ENCODE data around the gene ARHGEF7. TPM values are rescaled to one million over a fixed set of nuclear protein-coding genes. Genes with fewer than 3 reads are reported as not detected.

ARHGEF7 gene
- total RNA-seq, 2 experiments from 2014 or later: 53.1 to 53.4 TPM

- Mint-ChIP-seq H3K36me3 (peaks cover 6% of the 10 kb centered on the region), H3K27me3 (no peaks in the 10 kb centered on the region), H3K4me3 (no peak overlapping the region), H3K27ac (no peak overlapping the region), H3K9me3 (no peaks in the 10 kb centered on the region), H3K4me1 (ENCODE audit: low read depth) (peaks cover 6% of the 10 kb centered on the region)
- ChIA-PET CTCF (no interaction called here), POLR2A (no interaction called here)
- no peak for DNase-seq
- intact Hi-C loops (cut with micrococcal nuclease): no loop called here
Measured at GRCh38 chr13:111327730-111328573, 212.8 kb downstream of the ARHGEF7 start.

- intact Hi-C loops (cut with micrococcal nuclease): no loop called here
- peaks cover 6% of the 10 kb centered on the region for H3K36me3 Mint-ChIP-seq
- peaks cover 3% of the 10 kb centered on the region for H3K4me1 Mint-ChIP-seq (ENCODE audit: low read depth)
- no peak for DNase-seq
- CTCF ChIA-PET: no interaction called here
- no peaks in the 10 kb centered on the region for H3K27me3 Mint-ChIP-seq
- H3K9me3 Mint-ChIP-seq: no peaks in the 10 kb centered on the region
- POLR2A ChIA-PET: no interaction called here
- no peak overlapping the region for H3K4me3 Mint-ChIP-seq
- no peak overlapping the region for H3K27ac Mint-ChIP-seq
Measured at GRCh38 chr13:111328574-111329410, 213.7 kb downstream of the ARHGEF7 start.

GRCh38 chr13:111329641-111330040 is 214.5 kb downstream of the ARHGEF7 start:
- Mint-ChIP-seq H3K4me3 (no peak overlapping the region), H3K27ac (no peak overlapping the region), H3K27me3 (no peaks in the 10 kb centered on the region), H3K9me3 (no peaks in the 10 kb centered on the region), H3K4me1 (ENCODE audit: low read depth) (no peaks in the 10 kb centered on the region), H3K36me3 (peaks cover 6% of the 10 kb centered on the region)
- ChIA-PET POLR2A (no interaction called here), CTCF (no interaction called here)
- intact Hi-C loops (cut with micrococcal nuclease): no loop called here
- DNase-seq: no peak

- no peak for DNase-seq
- Mint-ChIP-seq H3K9me3 (no peaks in the 10 kb centered on the region), H3K36me3 (peaks cover 6% of the 10 kb centered on the region)
Measured at GRCh38 chr13:111330066-111330610, 215.0 kb downstream of the ARHGEF7 start.

GRCh38 chr13:111335298-111335697 is 220.2 kb downstream of the ARHGEF7 start:
- no peaks in the 10 kb centered on the region for H3K9me3 Mint-ChIP-seq
- DNase-seq: no peak
- H3K4me3 Mint-ChIP-seq: no peak overlapping the region
- no peak overlapping the region for H3K27ac Mint-ChIP-seq
- POLR2A ChIA-PET: no interaction called here
- CTCF ChIA-PET: no interaction called here
- H3K4me1 Mint-ChIP-seq (ENCODE audit: low read depth): no peaks in the 10 kb centered on the region
- H3K27me3 Mint-ChIP-seq: no peaks in the 10 kb centered on the region
- peaks cover 11% of the 10 kb centered on the region for H3K36me3 Mint-ChIP-seq
- intact Hi-C loops (cut with micrococcal nuclease): no loop called here

More at GRCh38 chr13:111330066-111330610, 215.0 kb downstream of the ARHGEF7 start:
- intact Hi-C loops (cut with micrococcal nuclease): no loop called here
- Mint-ChIP-seq H3K27ac (no peak overlapping the region), H3K27me3 (no peaks in the 10 kb centered on the region), H3K4me1 (ENCODE audit: low read depth) (no peaks in the 10 kb centered on the region), H3K4me3 (no peak overlapping the region)
- POLR2A ChIA-PET: no interaction called here
- CTCF ChIA-PET: no interaction called here

GRCh38 chr13:111336666-111337065 is 221.6 kb downstream of the ARHGEF7 start:
- ChIA-PET POLR2A (no interaction called here), CTCF (no interaction called here)
- Mint-ChIP-seq H3K27ac (no peak overlapping the region), H3K4me3 (no peak overlapping the region), H3K4me1 (ENCODE audit: low read depth) (no peaks in the 10 kb centered on the region), H3K27me3 (no peaks in the 10 kb centered on the region), H3K9me3 (no peaks in the 10 kb centered on the region), H3K36me3 (peaks cover 11% of the 10 kb centered on the region)
- no peak for DNase-seq
- intact Hi-C loops (cut with micrococcal nuclease): no loop called here

- Mint-ChIP-seq H3K4me3 (no peak overlapping the region), H3K4me1 (ENCODE audit: low read depth) (no peaks in the 10 kb centered on the region), H3K27ac (no peak overlapping the region), H3K36me3 (peaks cover 7% of the 10 kb centered on the region), H3K27me3 (no peaks in the 10 kb centered on the region), H3K9me3 (no peaks in the 10 kb centered on the region)
- ChIA-PET CTCF (no interaction called here), POLR2A (no interaction called here)
- no peak for DNase-seq
- intact Hi-C loops (cut with micrococcal nuclease): no loop called here
Measured at GRCh38 chr13:111337206-111337605, 222.1 kb downstream of the ARHGEF7 start.

GRCh38 chr13:111337741-111338140 is 222.6 kb downstream of the ARHGEF7 start:
- Mint-ChIP-seq H3K4me1 (ENCODE audit: low read depth) (no peaks in the 10 kb centered on the region), H3K36me3 (peaks cover 6% of the 10 kb centered on the region)
- POLR2A ChIA-PET: no interaction called here

GRCh38 chr13:111338841-111339240 is 223.7 kb downstream of the ARHGEF7 start:
- no peak overlapping the region for H3K4me3 Mint-ChIP-seq
- POLR2A ChIA-PET: no interaction called here
- CTCF ChIA-PET: no interaction called here
- H3K27ac Mint-ChIP-seq: no peak overlapping the region
- no peak for DNase-seq
- peaks cover 5% of the 10 kb centered on the region for H3K36me3 Mint-ChIP-seq
- H3K27me3 Mint-ChIP-seq: no peaks in the 10 kb centered on the region
- intact Hi-C loops (cut with micrococcal nuclease): no loop called here
- no peaks in the 10 kb centered on the region for H3K4me1 Mint-ChIP-seq (ENCODE audit: low read depth)
- no peaks in the 10 kb centered on the region for H3K9me3 Mint-ChIP-seq

More at GRCh38 chr13:111337741-111338140, 222.6 kb downstream of the ARHGEF7 start:
- no peak overlapping the region for H3K4me3 Mint-ChIP-seq
- no peaks in the 10 kb centered on the region for H3K27me3 Mint-ChIP-seq
- no peak overlapping the region for H3K27ac Mint-ChIP-seq
- H3K9me3 Mint-ChIP-seq: no peaks in the 10 kb centered on the region
- intact Hi-C loops (cut with micrococcal nuclease): no loop called here
- CTCF ChIA-PET: no interaction called here
- DNase-seq: no peak

GRCh38 chr13:111339366-111340143 is 224.4 kb downstream of the ARHGEF7 start:
- no peaks in the 10 kb centered on the region for H3K27me3 Mint-ChIP-seq
- intact Hi-C loops (cut with micrococcal nuclease): no loop called here
- no peaks in the 10 kb centered on the region for H3K4me1 Mint-ChIP-seq (ENCODE audit: low read depth)
- ChIA-PET CTCF (no interaction called here), POLR2A (no interaction called here)
- no peak overlapping the region for H3K27ac Mint-ChIP-seq
- DNase-seq: no peak
- no peaks in the 10 kb centered on the region for H3K9me3 Mint-ChIP-seq
- peaks cover 5% of the 10 kb centered on the region for H3K36me3 Mint-ChIP-seq
- no peak overlapping the region for H3K4me3 Mint-ChIP-seq

- POLR2A ChIA-PET: no interaction called here
- Mint-ChIP-seq H3K4me3 (no peak overlapping the region), H3K36me3 (peaks cover 2% of the 10 kb centered on the region), H3K27ac (no peak overlapping the region), H3K27me3 (no peaks in the 10 kb centered on the region), H3K4me1 (ENCODE audit: low read depth) (no peaks in the 10 kb centered on the region), H3K9me3 (no peaks in the 10 kb centered on the region)
- CTCF ChIA-PET: no interaction called here
- DNase-seq: no peak
- intact Hi-C loops (cut with micrococcal nuclease): no loop called here
Measured at GRCh38 chr13:111341886-111342285, 226.8 kb downstream of the ARHGEF7 start.

- no peaks in the 10 kb centered on the region for H3K27me3 Mint-ChIP-seq
- CTCF ChIA-PET: no interaction called here
- POLR2A ChIA-PET: no interaction called here
- no peak overlapping the region for H3K27ac Mint-ChIP-seq
- no peak for DNase-seq
- no peaks in the 10 kb centered on the region for H3K4me1 Mint-ChIP-seq (ENCODE audit: low read depth)
- H3K4me3 Mint-ChIP-seq: no peak overlapping the region
- intact Hi-C loops (cut with micrococcal nuclease): no loop called here
- no peaks in the 10 kb centered on the region for H3K9me3 Mint-ChIP-seq
- no peaks in the 10 kb centered on the region for H3K36me3 Mint-ChIP-seq
Measured at GRCh38 chr13:111342721-111343120, 227.6 kb downstream of the ARHGEF7 start.
